ENCODE results near the gene ZG16. TPM values are rescaled to one million over a fixed set of nuclear protein-coding genes. Genes with fewer than 3 reads are reported as not detected.

ZG16 gene
- total RNA-seq, 4 donors from 2014 or later = not detected

DNA sequence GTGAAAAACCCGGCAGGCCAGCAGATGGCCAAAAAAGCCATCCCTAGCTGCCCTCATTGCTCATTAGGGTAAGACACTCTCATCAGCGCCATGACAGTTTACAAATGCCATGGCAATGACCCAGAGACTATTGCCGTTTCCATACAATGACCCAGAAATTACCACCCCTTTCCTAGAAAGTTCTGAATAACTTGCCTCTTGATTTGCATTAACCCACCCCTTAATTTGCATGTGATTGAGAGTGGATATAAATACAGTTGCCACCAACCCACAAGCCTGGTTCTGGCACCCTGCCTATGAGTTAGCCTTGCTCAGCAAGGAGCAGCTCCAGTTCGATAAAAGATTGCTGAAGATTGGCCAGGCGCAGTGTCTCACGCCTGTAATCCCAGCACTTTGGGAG, 16.2 kb upstream of the ZG16 start:
- H3K4me1 ChIP-seq = no peaks in the 10 kb centered on the region
- WGBS, 2 donors (ENCODE audit: low coverage in 1 of 2) = 63 to 76% methylated on average over 4 to 6 of the region's 6 CpGs
- no peaks in the 10 kb centered on the region for H3K36me3 ChIP-seq
- no peaks in the 10 kb centered on the region for H3K9me3 ChIP-seq
- TF ChIP-seq, protein P1, sequence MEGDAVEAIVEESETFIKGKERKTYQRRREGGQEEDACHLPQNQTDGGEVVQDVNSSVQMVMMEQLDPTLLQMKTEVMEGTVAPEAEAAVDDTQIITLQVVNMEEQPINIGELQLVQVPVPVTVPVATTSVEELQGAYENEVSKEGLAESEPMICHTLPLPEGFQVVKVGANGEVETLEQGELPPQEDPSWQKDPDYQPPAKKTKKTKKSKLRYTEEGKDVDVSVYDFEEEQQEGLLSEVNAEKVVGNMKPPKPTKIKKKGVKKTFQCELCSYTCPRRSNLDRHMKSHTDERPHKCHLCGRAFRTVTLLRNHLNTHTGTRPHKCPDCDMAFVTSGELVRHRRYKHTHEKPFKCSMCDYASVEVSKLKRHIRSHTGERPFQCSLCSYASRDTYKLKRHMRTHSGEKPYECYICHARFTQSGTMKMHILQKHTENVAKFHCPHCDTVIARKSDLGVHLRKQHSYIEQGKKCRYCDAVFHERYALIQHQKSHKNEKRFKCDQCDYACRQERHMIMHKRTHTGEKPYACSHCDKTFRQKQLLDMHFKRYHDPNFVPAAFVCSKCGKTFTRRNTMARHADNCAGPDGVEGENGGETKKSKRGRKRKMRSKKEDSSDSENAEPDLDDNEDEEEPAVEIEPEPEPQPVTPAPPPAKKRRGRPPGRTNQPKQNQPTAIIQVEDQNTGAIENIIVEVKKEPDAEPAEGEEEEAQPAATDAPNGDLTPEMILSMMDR (IDR thresholded peaks at IDR 0.05) = no peak
- TF ChIP-seq POLR2A (IDR thresholded peaks at IDR 0.05) = no peak
- TF ChIP-seq POLR2AphosphoS5 (IDR thresholded peaks at IDR 0.05) = no peak
- no peak for TF ChIP-seq EP300 (IDR thresholded peaks at IDR 0.05)
- no peak overlapping the region for H3K4me3 ChIP-seq
- no peak for ATAC-seq
- peaks cover 7% of the 10 kb centered on the region for H3K27me3 ChIP-seq
- no peak overlapping the region for H3K27ac ChIP-seq

DNA sequence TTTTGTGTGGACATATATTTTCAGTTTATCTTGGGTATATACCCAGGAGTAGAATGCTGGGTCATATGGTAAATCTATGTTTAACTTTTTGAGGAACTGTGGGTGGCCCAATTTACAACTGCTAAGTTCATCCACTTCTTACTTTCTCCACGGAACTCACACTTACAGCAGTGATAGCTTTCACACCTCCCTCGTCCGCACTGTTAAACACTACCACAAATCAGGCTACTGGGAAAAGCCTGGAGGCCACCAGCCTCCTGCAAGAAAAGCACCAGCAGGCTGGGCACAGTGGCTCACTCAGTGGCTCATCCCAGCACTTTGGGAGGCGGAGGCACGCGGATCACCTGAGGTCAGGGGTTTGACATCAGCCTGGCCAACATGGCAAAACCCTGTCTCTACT, 14.7 kb upstream of the ZG16 start:
- no peak overlapping the region for H3K27ac ChIP-seq
- no peak for ATAC-seq
- TF ChIP-seq, protein P1 (IDR thresholded peaks at IDR 0.05) = no peak
- TF ChIP-seq POLR2A (IDR thresholded peaks at IDR 0.05) (no peak), EP300 (IDR thresholded peaks at IDR 0.05) (no peak), POLR2AphosphoS5 (IDR thresholded peaks at IDR 0.05) (no peak)
- no peaks in the 10 kb centered on the region for H3K36me3 ChIP-seq
- WGBS, 2 donors (ENCODE audit: low coverage in 1 of 2) = 45 to 74% methylated on average over 4 to 6 of the region's 6 CpGs
- peaks cover 7% of the 10 kb centered on the region for H3K27me3 ChIP-seq
- H3K4me1 ChIP-seq = no peaks in the 10 kb centered on the region
- H3K4me3 ChIP-seq = no peak overlapping the region
- no peaks in the 10 kb centered on the region for H3K9me3 ChIP-seq

DNA sequence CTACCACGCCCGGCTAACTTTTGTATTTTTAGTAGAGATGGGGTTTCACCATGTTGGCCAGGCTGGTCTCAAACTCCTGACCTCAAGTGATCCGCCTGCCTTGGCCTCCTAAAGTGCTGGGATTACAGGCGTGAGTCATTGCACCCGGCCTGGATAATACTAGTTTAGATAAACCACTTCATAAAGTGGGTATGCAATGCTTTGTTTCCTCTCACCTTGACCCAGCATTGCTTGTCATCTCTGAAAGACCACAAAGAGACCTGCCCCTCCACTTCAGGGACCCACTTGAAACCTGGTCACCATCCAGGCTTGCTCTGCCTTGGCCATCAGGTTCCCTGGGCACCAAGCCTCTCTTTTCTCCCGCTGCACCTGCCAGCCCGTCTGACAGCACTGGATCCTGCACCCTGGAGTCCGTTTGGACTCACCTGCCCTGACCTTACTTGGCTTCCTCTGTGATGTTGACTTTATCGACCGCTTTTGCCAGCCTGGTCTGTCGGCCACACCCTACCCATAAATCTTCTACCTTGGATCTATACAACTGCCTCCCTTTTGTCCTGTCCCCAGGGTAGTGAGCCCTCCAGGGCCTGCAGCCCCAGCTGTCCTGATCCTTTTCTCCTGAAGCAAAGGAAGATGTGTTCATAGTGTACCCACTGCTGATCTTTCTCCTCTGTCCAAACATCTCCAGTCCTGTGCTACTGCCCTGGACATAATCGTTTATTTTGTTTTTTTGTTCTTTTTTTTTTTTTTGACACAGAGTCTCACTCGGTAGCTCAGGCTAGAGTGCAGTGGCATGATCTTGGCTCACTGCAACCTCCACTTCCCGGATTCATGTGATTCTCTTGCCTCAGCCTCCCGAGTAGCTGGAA, 12.7 kb upstream of the ZG16 start:
- Histone ChIP-seq H3K4me3 (no peak overlapping the region), H3K27ac (no peak overlapping the region), H3K36me3 (no peaks in the 10 kb centered on the region), H3K27me3 (peaks cover 7% of the 10 kb centered on the region), H3K4me1 (no peaks in the 10 kb centered on the region), H3K9me3 (no peaks in the 10 kb centered on the region)
- TF ChIP-seq POLR2AphosphoS5 (IDR thresholded peaks at IDR 0.05) (no peak), EP300 (IDR thresholded peaks at IDR 0.05) (no peak), POLR2A (IDR thresholded peaks at IDR 0.05) (no peak)
- TF ChIP-seq, protein P1 (IDR thresholded peaks at IDR 0.05) = no peak
- WGBS, 2 donors (ENCODE audit: low coverage in 1 of 2) = 57 to 69% methylated on average over 5 to 10 of the region's 15 CpGs
- no peak for ATAC-seq

DNA sequence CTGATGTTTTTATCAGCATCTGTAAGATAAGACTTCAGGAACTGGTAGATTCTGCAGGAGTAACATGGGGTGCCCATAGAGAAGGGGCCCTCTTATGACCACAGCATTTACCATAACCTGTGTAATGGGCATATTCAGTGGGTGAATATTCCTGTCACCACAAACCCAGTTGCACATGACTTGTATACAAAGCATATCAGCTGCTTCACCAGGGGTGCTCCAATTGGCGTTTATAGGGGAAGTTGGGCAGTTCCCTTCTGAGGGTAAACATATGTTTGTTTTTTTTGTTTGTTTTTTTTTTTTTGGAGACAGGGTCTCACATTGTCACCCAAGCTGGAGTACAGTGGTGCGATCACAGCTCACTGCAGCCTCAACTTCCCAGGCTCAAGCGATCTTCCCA, 11.5 kb upstream of the ZG16 start:
- no peak for TF ChIP-seq POLR2AphosphoS5 (IDR thresholded peaks at IDR 0.05)
- TF ChIP-seq, protein P1 (IDR thresholded peaks at IDR 0.05) = no peak
- no peak for TF ChIP-seq POLR2A (IDR thresholded peaks at IDR 0.05)
- TF ChIP-seq EP300 (IDR thresholded peaks at IDR 0.05) = no peak
- H3K36me3 ChIP-seq = no peaks in the 10 kb centered on the region
- peaks cover 7% of the 10 kb centered on the region for H3K27me3 ChIP-seq
- H3K4me3 ChIP-seq = no peak overlapping the region
- no peaks in the 10 kb centered on the region for H3K4me1 ChIP-seq
- 78 to 88% methylated on average over 1 to 3 of the region's 3 CpGs for WGBS, 2 donors (ENCODE audit: low coverage in 1 of 2)
- ATAC-seq = no peak
- no peaks in the 10 kb centered on the region for H3K9me3 ChIP-seq
- H3K27ac ChIP-seq = no peak overlapping the region

DNA sequence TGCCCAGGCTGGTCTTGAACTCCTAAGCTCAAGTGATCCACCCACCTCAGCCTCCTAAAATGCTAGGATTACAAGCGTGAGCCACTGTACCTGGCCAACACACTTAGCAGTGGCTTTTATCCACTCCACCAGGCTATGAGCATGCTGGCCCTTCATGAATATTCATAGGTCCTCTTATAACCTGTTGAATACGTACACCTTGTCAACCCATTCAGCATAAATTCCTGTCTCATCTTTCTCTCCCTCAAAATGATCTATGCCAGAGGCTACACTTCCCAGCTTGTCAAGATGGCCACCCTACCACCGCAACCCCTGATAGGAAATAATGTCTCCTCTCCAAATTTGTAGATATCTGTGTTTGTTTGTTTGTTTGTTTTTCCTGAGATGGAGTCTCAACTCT, 11.0 kb upstream of the ZG16 start:
- WGBS, 2 donors (ENCODE audit: low coverage in 1 of 2) = 73 to 89% methylated on average over 2 to 3 of the region's 3 CpGs
- TF ChIP-seq POLR2A (IDR thresholded peaks at IDR 0.05) (no peak), POLR2AphosphoS5 (IDR thresholded peaks at IDR 0.05) (no peak), EP300 (IDR thresholded peaks at IDR 0.05) (no peak)
- TF ChIP-seq, protein P1 (IDR thresholded peaks at IDR 0.05) = no peak
- Histone ChIP-seq H3K4me1 (no peaks in the 10 kb centered on the region), H3K27ac (no peak overlapping the region), H3K27me3 (peaks cover 7% of the 10 kb centered on the region), H3K36me3 (no peaks in the 10 kb centered on the region), H3K9me3 (no peaks in the 10 kb centered on the region), H3K4me3 (no peak overlapping the region)
- ATAC-seq = no peak
